Measurements from ENCODE around the gene LRRC7.

Gene LRRC7

DNA sequence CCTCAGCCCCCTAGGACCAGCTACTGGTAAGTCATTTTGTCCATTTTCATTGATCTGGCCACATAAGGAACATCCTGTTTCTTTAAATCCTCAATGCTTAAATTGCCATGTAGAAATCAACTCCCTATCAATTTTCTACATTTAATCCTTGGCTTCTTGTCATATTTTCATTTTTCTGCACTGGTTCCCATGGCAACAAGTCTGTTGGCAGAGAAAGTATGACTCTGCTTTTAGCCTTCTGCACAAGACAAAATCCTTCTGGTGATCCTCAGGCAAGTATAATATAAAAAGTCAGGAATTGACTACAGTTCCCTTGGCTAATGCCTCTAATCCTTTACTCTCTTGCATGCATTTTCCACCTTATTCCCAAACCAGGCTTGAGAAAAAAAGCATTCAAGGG lies 572.6 kb downstream of the LRRC7 start:
- TF ChIP-seq, protein P1, sequence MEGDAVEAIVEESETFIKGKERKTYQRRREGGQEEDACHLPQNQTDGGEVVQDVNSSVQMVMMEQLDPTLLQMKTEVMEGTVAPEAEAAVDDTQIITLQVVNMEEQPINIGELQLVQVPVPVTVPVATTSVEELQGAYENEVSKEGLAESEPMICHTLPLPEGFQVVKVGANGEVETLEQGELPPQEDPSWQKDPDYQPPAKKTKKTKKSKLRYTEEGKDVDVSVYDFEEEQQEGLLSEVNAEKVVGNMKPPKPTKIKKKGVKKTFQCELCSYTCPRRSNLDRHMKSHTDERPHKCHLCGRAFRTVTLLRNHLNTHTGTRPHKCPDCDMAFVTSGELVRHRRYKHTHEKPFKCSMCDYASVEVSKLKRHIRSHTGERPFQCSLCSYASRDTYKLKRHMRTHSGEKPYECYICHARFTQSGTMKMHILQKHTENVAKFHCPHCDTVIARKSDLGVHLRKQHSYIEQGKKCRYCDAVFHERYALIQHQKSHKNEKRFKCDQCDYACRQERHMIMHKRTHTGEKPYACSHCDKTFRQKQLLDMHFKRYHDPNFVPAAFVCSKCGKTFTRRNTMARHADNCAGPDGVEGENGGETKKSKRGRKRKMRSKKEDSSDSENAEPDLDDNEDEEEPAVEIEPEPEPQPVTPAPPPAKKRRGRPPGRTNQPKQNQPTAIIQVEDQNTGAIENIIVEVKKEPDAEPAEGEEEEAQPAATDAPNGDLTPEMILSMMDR (conservative IDR thresholded peaks at IDR 0.05; ENCODE audit: low read depth, low read length) = no peak
- DNase-seq (ENCODE audit: low read depth) = peak; percentile 89
- H3K4me3 ChIP-seq (ENCODE audit: low read length) = no peak overlapping the region

DNA sequence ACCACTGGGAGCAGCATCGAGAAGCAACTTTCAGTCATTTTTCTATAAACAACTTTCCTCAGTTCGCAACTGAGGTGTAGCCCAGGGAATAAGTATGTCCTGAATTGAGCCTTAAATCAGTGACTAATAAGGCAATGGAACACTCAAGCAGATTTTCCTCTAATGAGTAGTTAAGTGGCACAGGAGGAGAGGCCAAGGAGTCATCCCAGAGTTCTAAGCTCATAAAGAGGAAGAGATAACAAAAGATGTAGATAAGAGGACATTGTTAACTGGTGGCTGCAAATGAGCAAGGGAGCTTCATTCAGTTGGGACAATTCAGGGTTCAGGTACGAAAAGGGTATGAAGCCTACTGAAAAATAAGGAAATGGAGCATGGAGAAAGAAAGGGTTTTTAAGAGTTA lies 573.2 kb downstream of the LRRC7 start:
- no peak for DNase-seq (ENCODE audit: low read depth)

DNA sequence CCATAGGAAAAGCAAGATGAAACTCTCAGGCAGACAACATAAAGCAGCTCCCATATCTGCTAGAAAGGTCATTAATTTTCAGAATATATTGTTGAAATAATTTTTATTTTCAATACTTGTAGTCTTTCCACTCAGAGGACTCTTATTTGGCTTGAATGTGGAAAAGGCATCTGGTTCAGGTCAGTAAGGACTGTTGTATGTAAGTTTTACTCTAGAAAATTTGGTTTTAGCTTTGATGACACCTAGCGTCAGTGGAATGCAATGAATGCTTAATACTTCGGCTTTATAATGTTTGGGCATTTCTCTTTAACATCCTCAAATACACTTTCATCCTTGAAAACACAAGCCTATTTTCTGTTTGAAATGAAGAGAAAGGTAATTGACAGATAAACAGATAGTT lies 574.4 kb downstream of the LRRC7 start:
- DNase-seq (ENCODE audit: low read depth) = no peak
- TF ChIP-seq, protein P1 (conservative IDR thresholded peaks at IDR 0.05; ENCODE audit: low read depth, low read length) = peak; percentile 60
- no peak overlapping the region for H3K4me3 ChIP-seq (ENCODE audit: low read length)

More for the DNA sequence above, 573.2 kb downstream of the LRRC7 start:
- TF ChIP-seq, protein P1 (conservative IDR thresholded peaks at IDR 0.05; ENCODE audit: low read depth, low read length) = no peak
- H3K4me3 ChIP-seq (ENCODE audit: low read length) = no peak overlapping the region

DNA sequence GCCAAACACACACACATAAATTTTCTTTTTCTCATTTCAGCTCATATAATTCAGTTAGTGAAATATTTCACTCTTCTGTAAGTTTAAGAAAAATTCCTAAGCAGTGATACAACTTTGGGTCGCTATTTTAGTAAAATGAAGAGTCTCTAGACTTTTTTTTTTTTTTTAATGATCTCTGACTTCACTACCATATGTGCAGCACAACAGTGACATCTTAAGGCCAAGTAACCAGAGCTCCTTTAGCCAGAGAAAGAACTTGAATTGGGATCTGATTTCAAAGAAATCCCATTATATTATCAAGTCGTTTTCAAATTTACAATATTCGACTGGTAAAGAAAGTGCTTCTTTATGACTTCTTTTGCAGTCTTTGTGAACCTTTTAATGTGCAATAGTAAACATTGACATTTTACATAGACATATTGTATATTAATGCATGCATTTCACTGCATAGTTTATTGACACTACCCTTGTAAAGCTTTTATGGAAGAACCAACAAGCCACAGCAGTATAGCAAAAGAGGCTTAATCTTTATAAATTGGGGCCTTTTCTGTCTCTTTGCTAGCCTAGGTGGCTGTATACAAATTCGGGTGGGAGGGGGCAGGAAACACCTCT lies 575.4 kb downstream of the LRRC7 start:
- TF ChIP-seq, protein P1 (conservative IDR thresholded peaks at IDR 0.05; ENCODE audit: low read depth, low read length) = peak; percentile 46
- no peak overlapping the region for H3K4me3 ChIP-seq (ENCODE audit: low read length)
- DNase-seq (ENCODE audit: low read depth) = no peak

DNA sequence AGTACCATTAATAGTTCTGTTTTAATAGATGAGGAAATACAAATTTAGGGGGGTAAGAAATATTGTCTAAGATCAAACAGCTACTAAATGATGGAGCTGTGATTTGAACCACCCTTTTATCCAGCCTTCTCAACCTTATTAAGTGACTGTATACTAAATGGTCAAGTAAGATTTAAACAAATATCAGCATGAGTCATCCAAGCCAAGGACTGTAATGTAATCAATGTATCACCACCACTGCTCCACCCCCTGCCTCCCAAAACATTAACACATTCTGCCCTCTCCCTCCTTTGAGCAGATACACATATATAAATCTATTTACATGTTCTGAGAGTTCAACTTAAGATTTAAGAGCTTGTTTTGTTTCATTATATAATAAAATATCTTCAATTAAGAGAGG lies 578.8 kb downstream of the LRRC7 start:
- TF ChIP-seq, protein P1 (conservative IDR thresholded peaks at IDR 0.05; ENCODE audit: low read depth, low read length) = no peak
- DNase-seq (ENCODE audit: low read depth) = no peak
- H3K4me3 ChIP-seq (ENCODE audit: low read length) = no peak overlapping the region

DNA sequence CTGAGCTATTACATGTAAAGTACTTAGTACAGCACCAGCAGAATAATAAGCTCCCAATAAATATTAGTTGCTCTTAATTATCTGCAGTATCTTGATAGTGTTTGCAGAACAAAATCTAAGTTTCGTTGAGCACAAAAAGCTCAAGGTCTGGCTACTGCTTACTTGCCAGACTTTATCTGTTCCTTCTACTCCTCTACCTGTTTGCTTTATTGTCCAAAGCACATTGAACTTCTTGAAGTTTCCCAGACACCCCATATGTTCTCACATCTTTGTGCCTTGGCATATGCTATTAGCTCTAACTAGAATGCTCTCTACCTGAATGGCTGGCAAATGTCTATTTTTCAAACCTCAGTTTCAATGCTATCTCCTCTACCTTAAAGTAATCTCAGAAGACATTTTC lies 582.7 kb downstream of the LRRC7 start:
- TF ChIP-seq, protein P1 (conservative IDR thresholded peaks at IDR 0.05; ENCODE audit: low read depth, low read length) = no peak
- H3K4me3 ChIP-seq (ENCODE audit: low read length) = no peak overlapping the region
- DNase-seq (ENCODE audit: low read depth) = no peak

DNA sequence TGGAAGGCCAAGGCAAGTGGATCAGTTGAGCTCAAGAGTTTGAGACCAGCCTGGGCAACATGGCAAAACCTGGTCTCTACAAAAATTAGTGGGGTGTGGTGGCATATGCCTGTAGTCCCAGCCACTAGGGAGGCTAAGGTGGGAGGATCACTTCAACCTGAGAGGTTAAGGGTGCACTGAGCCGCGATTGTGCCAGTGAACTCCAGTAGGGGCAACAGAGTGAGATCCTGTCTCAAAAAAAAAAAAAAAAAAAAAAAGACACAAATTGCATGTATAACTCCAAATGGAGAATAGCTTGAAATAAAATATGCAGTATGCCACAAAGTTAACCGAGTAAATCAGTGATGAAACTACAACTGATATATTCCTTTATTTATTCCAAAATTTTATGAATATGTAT lies 586.0 kb downstream of the LRRC7 start:
- TF ChIP-seq, protein P1 (conservative IDR thresholded peaks at IDR 0.05; ENCODE audit: low read depth, low read length) = no peak
- no peak overlapping the region for H3K4me3 ChIP-seq (ENCODE audit: low read length)
- DNase-seq (ENCODE audit: low read depth) = no peak
